Measurements from ENCODE around the gene OR8B12.

GRCh38 chr11:124493016-124493655 lies 50.3 kb downstream of the OR8B12 start:
- TF ChIP-seq CTBP1 (IDR thresholded peaks at IDR 0.05; ENCODE audit: borderline replicate concordance), result no peak
- TF ChIP-seq SP1 (IDR thresholded peaks at IDR 0.05), result no peak
- no peak for TF ChIP-seq L3MBTL2 (conservative IDR thresholded peaks at IDR 0.05)
- no peak for TF ChIP-seq ELF4 (IDR thresholded peaks at IDR 0.05)
- no peak for TF ChIP-seq FOXM1 (IDR thresholded peaks at IDR 0.05; ENCODE audit: borderline replicate concordance)
- TF ChIP-seq LEF1 (IDR thresholded peaks at IDR 0.05; ENCODE audit: borderline replicate concordance), result no peak
- TF ChIP-seq BHLHE40 (IDR thresholded peaks at IDR 0.05; ENCODE audit: borderline replicate concordance), result no peak
